ENCODE data around the gene MAP3K9.
"Not testable (repeated sequence)": the region's sequence is repeated elsewhere in the genome, so short reads cannot be mapped to it uniquely, and the experiment has no call there.

MAP3K9 gene

GRCh38 chr14:70704960-70705359 is 104.4 kb downstream of the MAP3K9 start:
- H3K9ac ChIP-seq (ENCODE audit: low read depth in 1 of 2, low read length in 2 of 2): no peak overlapping the region
- no peaks in the 10 kb centered on the region for H3K36me3 ChIP-seq (ENCODE audit: control insufficient read depth in 1 of 2, insufficient read depth in 2 of 2, low read length in 2 of 2)
- peaks cover 0 to 5% of the 10 kb centered on the region in 2 donors for H3K27me3 ChIP-seq (ENCODE audit: control insufficient read depth in 1 of 2, insufficient read depth in 2 of 2, low read length in 2 of 2)
- H3K9me3 ChIP-seq (ENCODE audit: control insufficient read depth in 1 of 2, low read length in 2 of 2): no peaks in the 10 kb centered on the region
- H3K27ac ChIP-seq (ENCODE audit: low read depth, low read length): no peak overlapping the region
- no peaks in the 10 kb centered on the region for H3K4me1 ChIP-seq (ENCODE audit: control insufficient read depth in 1 of 2, insufficient read depth in 2 of 2, low read length in 2 of 2)
- H3K4me3 ChIP-seq (ENCODE audit: low read depth in 1 of 2, low read length in 2 of 2): no peak overlapping the region

- not testable (repeated sequence) for H3K9ac ChIP-seq (ENCODE audit: low read depth in 1 of 2, low read length in 2 of 2); H3K4me3 ChIP-seq (ENCODE audit: low read depth in 1 of 2, low read length in 2 of 2)
Measured at GRCh38 chr14:70703621-70704168, 105.6 kb downstream of the MAP3K9 start.

GRCh38 chr14:70702161-70702560 is 107.2 kb downstream of the MAP3K9 start:
- Histone ChIP-seq H3K4me1 (ENCODE audit: control insufficient read depth in 1 of 2, insufficient read depth in 2 of 2, low read length in 2 of 2) (peaks cover 9 to 11% of the 10 kb centered on the region in 2 donors), H3K9me3 (ENCODE audit: control insufficient read depth in 1 of 2, low read length in 2 of 2) (no peaks in the 10 kb centered on the region), H3K4me3 (ENCODE audit: low read depth in 1 of 2, low read length in 2 of 2) (no peak overlapping the region), H3K27me3 (ENCODE audit: control insufficient read depth in 1 of 2, insufficient read depth in 2 of 2, low read length in 2 of 2) (peaks cover 0 to 5% of the 10 kb centered on the region in 2 donors), H3K9ac (ENCODE audit: low read depth in 1 of 2, low read length in 2 of 2) (no peak overlapping the region), H3K27ac (ENCODE audit: low read depth, low read length) (no peak overlapping the region), H3K36me3 (ENCODE audit: control insufficient read depth in 1 of 2, insufficient read depth in 2 of 2, low read length in 2 of 2) (no peaks in the 10 kb centered on the region)

More at GRCh38 chr14:70703621-70704168, 105.6 kb downstream of the MAP3K9 start:
- H3K36me3 ChIP-seq (ENCODE audit: control insufficient read depth in 1 of 2, insufficient read depth in 2 of 2, low read length in 2 of 2); H3K4me1 ChIP-seq (ENCODE audit: control insufficient read depth in 1 of 2, insufficient read depth in 2 of 2, low read length in 2 of 2); H3K27me3 ChIP-seq (ENCODE audit: control insufficient read depth in 1 of 2, insufficient read depth in 2 of 2, low read length in 2 of 2); H3K27ac ChIP-seq (ENCODE audit: low read depth, low read length); H3K9me3 ChIP-seq (ENCODE audit: control insufficient read depth in 1 of 2, low read length in 2 of 2): not testable (repeated sequence)

- H3K27ac ChIP-seq (ENCODE audit: low read depth, low read length): no peak overlapping the region
- H3K36me3 ChIP-seq (ENCODE audit: control insufficient read depth in 1 of 2, insufficient read depth in 2 of 2, low read length in 2 of 2): no peaks in the 10 kb centered on the region
- H3K4me1 ChIP-seq (ENCODE audit: control insufficient read depth in 1 of 2, insufficient read depth in 2 of 2, low read length in 2 of 2): peaks cover 9 to 11% of the 10 kb centered on the region in 2 donors
- H3K4me3 ChIP-seq (ENCODE audit: low read depth in 1 of 2, low read length in 2 of 2): no peak overlapping the region
- no peak overlapping the region for H3K9ac ChIP-seq (ENCODE audit: low read depth in 1 of 2, low read length in 2 of 2)
- H3K9me3 ChIP-seq (ENCODE audit: control insufficient read depth in 1 of 2, low read length in 2 of 2): no peaks in the 10 kb centered on the region
- peaks cover 0 to 5% of the 10 kb centered on the region in 2 donors for H3K27me3 ChIP-seq (ENCODE audit: control insufficient read depth in 1 of 2, insufficient read depth in 2 of 2, low read length in 2 of 2)
Measured at GRCh38 chr14:70701610-70702009, 107.7 kb downstream of the MAP3K9 start.

- no peak overlapping the region for H3K27ac ChIP-seq (ENCODE audit: low read depth, low read length)
- peaks cover 0 to 3% of the 10 kb centered on the region in 2 donors for H3K27me3 ChIP-seq (ENCODE audit: control insufficient read depth in 1 of 2, insufficient read depth in 2 of 2, low read length in 2 of 2)
Measured at GRCh38 chr14:70700955-70701585, 108.2 kb downstream of the MAP3K9 start.

GRCh38 chr14:70699646-70700045 is 109.7 kb downstream of the MAP3K9 start:
- Histone ChIP-seq H3K4me3 (ENCODE audit: low read depth in 1 of 2, low read length in 2 of 2) (no peak overlapping the region), H3K27me3 (ENCODE audit: control insufficient read depth in 1 of 2, insufficient read depth in 2 of 2, low read length in 2 of 2) (no peaks in the 10 kb centered on the region), H3K36me3 (ENCODE audit: control insufficient read depth in 1 of 2, insufficient read depth in 2 of 2, low read length in 2 of 2) (no peaks in the 10 kb centered on the region), H3K4me1 (ENCODE audit: control insufficient read depth in 1 of 2, insufficient read depth in 2 of 2, low read length in 2 of 2) (peaks cover 9 to 11% of the 10 kb centered on the region in 2 donors), H3K27ac (ENCODE audit: low read depth, low read length) (no peak overlapping the region), H3K9me3 (ENCODE audit: control insufficient read depth in 1 of 2, low read length in 2 of 2) (no peaks in the 10 kb centered on the region), H3K9ac (ENCODE audit: low read depth in 1 of 2, low read length in 2 of 2) (no peak overlapping the region)

More at GRCh38 chr14:70700955-70701585, 108.2 kb downstream of the MAP3K9 start:
- Histone ChIP-seq H3K36me3 (ENCODE audit: control insufficient read depth in 1 of 2, insufficient read depth in 2 of 2, low read length in 2 of 2) (no peaks in the 10 kb centered on the region), H3K4me1 (ENCODE audit: control insufficient read depth in 1 of 2, insufficient read depth in 2 of 2, low read length in 2 of 2) (peaks cover 9 to 11% of the 10 kb centered on the region in 2 donors), H3K4me3 (ENCODE audit: low read depth in 1 of 2, low read length in 2 of 2) (no peak overlapping the region), H3K9ac (ENCODE audit: low read depth in 1 of 2, low read length in 2 of 2) (no peak overlapping the region), H3K9me3 (ENCODE audit: control insufficient read depth in 1 of 2, low read length in 2 of 2) (no peaks in the 10 kb centered on the region)

GRCh38 chr14:70698288-70698687 is 111.0 kb downstream of the MAP3K9 start:
- H3K27me3 ChIP-seq (ENCODE audit: control insufficient read depth in 1 of 2, insufficient read depth in 2 of 2, low read length in 2 of 2): no peaks in the 10 kb centered on the region
- H3K4me3 ChIP-seq (ENCODE audit: low read depth in 1 of 2, low read length in 2 of 2): no peak overlapping the region
- no peak overlapping the region for H3K27ac ChIP-seq (ENCODE audit: low read depth, low read length)
- no peaks in the 10 kb centered on the region for H3K9me3 ChIP-seq (ENCODE audit: control insufficient read depth in 1 of 2, low read length in 2 of 2)
- H3K4me1 ChIP-seq (ENCODE audit: control insufficient read depth in 1 of 2, insufficient read depth in 2 of 2, low read length in 2 of 2): peaks cover 9 to 11% of the 10 kb centered on the region in 2 donors
- H3K36me3 ChIP-seq (ENCODE audit: control insufficient read depth in 1 of 2, insufficient read depth in 2 of 2, low read length in 2 of 2): no peaks in the 10 kb centered on the region
- H3K9ac ChIP-seq (ENCODE audit: low read depth in 1 of 2, low read length in 2 of 2): no peak overlapping the region

GRCh38 chr14:70697701-70698100 is 111.6 kb downstream of the MAP3K9 start:
- Histone ChIP-seq H3K4me1 (ENCODE audit: control insufficient read depth in 1 of 2, insufficient read depth in 2 of 2, low read length in 2 of 2) (peaks cover 9 to 11% of the 10 kb centered on the region in 2 donors), H3K4me3 (ENCODE audit: low read depth in 1 of 2, low read length in 2 of 2) (no peak overlapping the region), H3K27ac (ENCODE audit: low read depth, low read length) (no peak overlapping the region), H3K36me3 (ENCODE audit: control insufficient read depth in 1 of 2, insufficient read depth in 2 of 2, low read length in 2 of 2) (no peaks in the 10 kb centered on the region), H3K9ac (ENCODE audit: low read depth in 1 of 2, low read length in 2 of 2) (no peak overlapping the region), H3K27me3 (ENCODE audit: control insufficient read depth in 1 of 2, insufficient read depth in 2 of 2, low read length in 2 of 2) (no peaks in the 10 kb centered on the region), H3K9me3 (ENCODE audit: control insufficient read depth in 1 of 2, low read length in 2 of 2) (no peaks in the 10 kb centered on the region)

- no peaks in the 10 kb centered on the region for H3K36me3 ChIP-seq (ENCODE audit: control insufficient read depth in 1 of 2, insufficient read depth in 2 of 2, low read length in 2 of 2)
Measured at GRCh38 chr14:70696026-70696425, 113.3 kb downstream of the MAP3K9 start.

GRCh38 chr14:70692210-70692609 is 117.1 kb downstream of the MAP3K9 start:
- no peak overlapping the region for H3K4me3 ChIP-seq (ENCODE audit: low read depth in 1 of 2, low read length in 2 of 2)
- H3K4me1 ChIP-seq (ENCODE audit: control insufficient read depth in 1 of 2, insufficient read depth in 2 of 2, low read length in 2 of 2): no peaks in the 10 kb centered on the region
- no peak overlapping the region for H3K27ac ChIP-seq (ENCODE audit: low read depth, low read length)
- no peaks in the 10 kb centered on the region for H3K27me3 ChIP-seq (ENCODE audit: control insufficient read depth in 1 of 2, insufficient read depth in 2 of 2, low read length in 2 of 2)
- no peaks in the 10 kb centered on the region for H3K9me3 ChIP-seq (ENCODE audit: control insufficient read depth in 1 of 2, low read length in 2 of 2)
- no peaks in the 10 kb centered on the region for H3K36me3 ChIP-seq (ENCODE audit: control insufficient read depth in 1 of 2, insufficient read depth in 2 of 2, low read length in 2 of 2)
- no peak overlapping the region for H3K9ac ChIP-seq (ENCODE audit: low read depth in 1 of 2, low read length in 2 of 2)

More at GRCh38 chr14:70696026-70696425, 113.3 kb downstream of the MAP3K9 start:
- H3K4me1 ChIP-seq (ENCODE audit: control insufficient read depth in 1 of 2, insufficient read depth in 2 of 2, low read length in 2 of 2): peaks cover 9 to 11% of the 10 kb centered on the region in 2 donors
- no peak overlapping the region for H3K4me3 ChIP-seq (ENCODE audit: low read depth in 1 of 2, low read length in 2 of 2)
- no peaks in the 10 kb centered on the region for H3K27me3 ChIP-seq (ENCODE audit: control insufficient read depth in 1 of 2, insufficient read depth in 2 of 2, low read length in 2 of 2)
- H3K9me3 ChIP-seq (ENCODE audit: control insufficient read depth in 1 of 2, low read length in 2 of 2): no peaks in the 10 kb centered on the region
- no peak overlapping the region for H3K27ac ChIP-seq (ENCODE audit: low read depth, low read length)
- no peak overlapping the region for H3K9ac ChIP-seq (ENCODE audit: low read depth in 1 of 2, low read length in 2 of 2)

All from duodenal mucosa (tissue), 2 donors.